Activated T-cell treated with anti-CD3 and anti-CD28 coated beads, Interleukin-2, amount 50 U/mL, for 24 hours (primary cell): ENCODE results near the gene MAST2.
"Not testable (repeated sequence)": the region's sequence is repeated elsewhere in the genome, so short reads cannot be mapped to it uniquely, and the experiment has no call there.

ENCODE experiments used
- DNase-seq: peaks from one replicate; pipeline ENCODE4 v3.0.0-alpha.2; 2020
- H3K27ac Mint-ChIP-seq: 2 replicates; pipeline ENCODE4 v1.8.0; 2020; ENCODE audit warnings: mild to moderate bottlenecking, mixed read lengths
- H3K27me3 Mint-ChIP-seq: 2 replicates; pipeline ENCODE4 v1.8.0; 2020; ENCODE audit warnings: mixed read lengths
- H3K36me3 Mint-ChIP-seq: 2 replicates; pipeline ENCODE4 v1.8.0; 2020; ENCODE audit warnings: low read depth, mixed read lengths
- H3K4me1 Mint-ChIP-seq: 2 replicates; pipeline ENCODE4 v1.8.0; 2020; ENCODE audit warnings: low read depth, mixed read lengths
- H3K4me3 Mint-ChIP-seq: 2 replicates; pipeline ENCODE4 v1.8.0; 2020; ENCODE audit warnings: mild to moderate bottlenecking, moderate library complexity, mixed read lengths
- H3K9me3 Mint-ChIP-seq: 2 replicates; pipeline ENCODE4 v1.8.0; 2020; ENCODE audit warnings: mixed read lengths

MAST2 gene

GRCh38 chr1:45938029-45938428, 134.6 kb downstream of the MAST2 start:
- no peaks in the 10 kb centered on the region for H3K27me3 Mint-ChIP-seq
- DNase-seq = no peak
- H3K4me1 Mint-ChIP-seq = no peaks in the 10 kb centered on the region
- no peaks in the 10 kb centered on the region for H3K9me3 Mint-ChIP-seq
- no peak overlapping the region for H3K27ac Mint-ChIP-seq
- H3K4me3 Mint-ChIP-seq = no peak overlapping the region
- peaks cover 6% of the 10 kb centered on the region for H3K36me3 Mint-ChIP-seq

- DNase-seq = no peak
- H3K4me3 Mint-ChIP-seq = no peak overlapping the region
- H3K4me1 Mint-ChIP-seq = no peaks in the 10 kb centered on the region
- H3K36me3 Mint-ChIP-seq = peaks cover 6% of the 10 kb centered on the region
- H3K27ac Mint-ChIP-seq = no peak overlapping the region
- no peaks in the 10 kb centered on the region for H3K9me3 Mint-ChIP-seq
- H3K27me3 Mint-ChIP-seq = no peaks in the 10 kb centered on the region
Measured at GRCh38 chr1:45942411-45942810, 139.0 kb downstream of the MAST2 start.

GRCh38 chr1:45943185-45943584, 139.8 kb downstream of the MAST2 start:
- DNase-seq = no peak
- no peaks in the 10 kb centered on the region for H3K4me1 Mint-ChIP-seq
- H3K9me3 Mint-ChIP-seq = peaks cover 3% of the 10 kb centered on the region
- H3K4me3 Mint-ChIP-seq = no peak overlapping the region
- H3K27me3 Mint-ChIP-seq = no peaks in the 10 kb centered on the region
- H3K36me3 Mint-ChIP-seq = peaks cover 6% of the 10 kb centered on the region
- H3K27ac Mint-ChIP-seq = no peak overlapping the region

GRCh38 chr1:45945426-45945825, 142.0 kb downstream of the MAST2 start:
- Mint-ChIP-seq H3K36me3 (peaks cover 6% of the 10 kb centered on the region), H3K27me3 (no peaks in the 10 kb centered on the region), H3K4me1 (no peaks in the 10 kb centered on the region), H3K9me3 (peaks cover 3% of the 10 kb centered on the region), H3K4me3 (no peak overlapping the region), H3K27ac (no peak overlapping the region)
- no peak for DNase-seq

DNA sequence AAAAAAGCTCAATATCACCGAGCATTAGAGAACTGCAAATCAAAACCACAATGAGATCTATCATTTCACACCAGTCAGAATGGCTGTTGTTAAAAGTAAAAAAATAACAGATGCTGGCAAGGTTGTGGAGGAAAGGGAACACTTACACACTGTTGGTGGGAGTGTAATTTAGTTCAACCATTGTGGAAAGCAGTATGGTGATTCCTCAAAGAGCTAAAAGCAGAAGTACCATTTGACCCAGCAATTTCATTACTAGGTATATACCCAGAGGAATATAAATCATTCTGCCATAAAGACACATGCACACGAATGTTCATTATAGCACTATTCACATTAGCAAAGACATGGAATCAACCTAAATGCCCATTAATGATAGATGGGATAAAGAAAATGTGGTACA, 146.1 kb downstream of the MAST2 start:
- H3K27me3 Mint-ChIP-seq, H3K4me1 Mint-ChIP-seq, DNase-seq, H3K4me3 Mint-ChIP-seq, H3K9me3 Mint-ChIP-seq, H3K36me3 Mint-ChIP-seq, H3K27ac Mint-ChIP-seq: not testable (repeated sequence)

DNA sequence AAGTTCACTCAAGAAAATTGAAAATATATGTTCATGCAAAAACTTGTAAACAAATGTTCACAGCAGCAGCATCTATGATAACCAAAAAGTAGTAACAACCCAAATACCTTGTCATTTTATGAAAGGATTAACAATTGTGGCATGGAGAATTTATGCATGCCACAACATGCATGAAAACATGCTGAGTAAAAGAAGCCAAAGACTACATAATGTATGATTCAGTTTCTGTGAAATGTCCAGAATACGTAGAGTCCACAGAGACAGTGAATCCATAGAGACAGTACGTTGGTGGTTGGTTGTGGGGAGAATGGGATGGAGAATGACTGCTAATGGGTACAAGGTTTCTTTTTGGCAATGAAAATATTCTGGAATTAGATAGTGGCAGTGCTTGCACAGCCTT, 148.7 kb downstream of the MAST2 start:
- no peaks in the 10 kb centered on the region for H3K4me1 Mint-ChIP-seq
- no peaks in the 10 kb centered on the region for H3K27me3 Mint-ChIP-seq
- no peaks in the 10 kb centered on the region for H3K36me3 Mint-ChIP-seq
- no peak overlapping the region for H3K4me3 Mint-ChIP-seq
- no peak overlapping the region for H3K27ac Mint-ChIP-seq
- no peak for DNase-seq
- peaks cover 3% of the 10 kb centered on the region for H3K9me3 Mint-ChIP-seq

- Mint-ChIP-seq H3K4me3 (no peak overlapping the region), H3K27ac (no peak overlapping the region), H3K27me3 (no peaks in the 10 kb centered on the region), H3K4me1 (no peaks in the 10 kb centered on the region), H3K36me3 (no peaks in the 10 kb centered on the region), H3K9me3 (no peaks in the 10 kb centered on the region)
- no peak for DNase-seq
Measured at GRCh38 chr1:45953934-45954847, 150.8 kb downstream of the MAST2 start.

DNA sequence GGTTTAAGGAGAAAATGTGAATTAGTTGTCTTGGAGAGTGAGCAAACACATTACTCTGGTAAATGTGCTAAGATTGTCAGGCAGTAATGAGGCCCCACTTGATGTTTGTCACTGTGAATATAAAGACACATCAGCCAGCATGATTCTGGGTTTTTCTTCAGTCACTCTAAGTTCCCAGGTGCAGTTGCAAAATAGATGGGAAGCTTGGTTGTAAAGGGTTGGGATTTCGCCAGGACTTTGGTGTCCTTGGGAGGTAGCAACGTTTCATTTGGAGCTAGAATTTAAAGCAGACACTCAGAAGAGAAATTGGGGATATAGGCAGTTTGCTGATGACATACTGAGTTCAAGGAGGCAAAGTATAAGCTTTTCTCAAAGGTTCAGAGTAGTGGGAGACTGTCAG, 154.3 kb downstream of the MAST2 start:
- Mint-ChIP-seq H3K27me3 (no peaks in the 10 kb centered on the region), H3K4me3 (no peak overlapping the region), H3K36me3 (peaks cover 16% of the 10 kb centered on the region)

GRCh38 chr1:45958317-45958716, 154.9 kb downstream of the MAST2 start:
- Mint-ChIP-seq H3K9me3 (no peaks in the 10 kb centered on the region), H3K27me3 (no peaks in the 10 kb centered on the region), H3K27ac (no peak overlapping the region), H3K36me3 (peaks cover 21% of the 10 kb centered on the region), H3K4me1 (no peaks in the 10 kb centered on the region), H3K4me3 (no peak overlapping the region)
- no peak for DNase-seq

More for the DNA sequence above, 154.3 kb downstream of the MAST2 start:
- Mint-ChIP-seq H3K9me3 (no peaks in the 10 kb centered on the region), H3K4me1 (no peaks in the 10 kb centered on the region), H3K27ac (no peak overlapping the region)
- no peak for DNase-seq

DNA sequence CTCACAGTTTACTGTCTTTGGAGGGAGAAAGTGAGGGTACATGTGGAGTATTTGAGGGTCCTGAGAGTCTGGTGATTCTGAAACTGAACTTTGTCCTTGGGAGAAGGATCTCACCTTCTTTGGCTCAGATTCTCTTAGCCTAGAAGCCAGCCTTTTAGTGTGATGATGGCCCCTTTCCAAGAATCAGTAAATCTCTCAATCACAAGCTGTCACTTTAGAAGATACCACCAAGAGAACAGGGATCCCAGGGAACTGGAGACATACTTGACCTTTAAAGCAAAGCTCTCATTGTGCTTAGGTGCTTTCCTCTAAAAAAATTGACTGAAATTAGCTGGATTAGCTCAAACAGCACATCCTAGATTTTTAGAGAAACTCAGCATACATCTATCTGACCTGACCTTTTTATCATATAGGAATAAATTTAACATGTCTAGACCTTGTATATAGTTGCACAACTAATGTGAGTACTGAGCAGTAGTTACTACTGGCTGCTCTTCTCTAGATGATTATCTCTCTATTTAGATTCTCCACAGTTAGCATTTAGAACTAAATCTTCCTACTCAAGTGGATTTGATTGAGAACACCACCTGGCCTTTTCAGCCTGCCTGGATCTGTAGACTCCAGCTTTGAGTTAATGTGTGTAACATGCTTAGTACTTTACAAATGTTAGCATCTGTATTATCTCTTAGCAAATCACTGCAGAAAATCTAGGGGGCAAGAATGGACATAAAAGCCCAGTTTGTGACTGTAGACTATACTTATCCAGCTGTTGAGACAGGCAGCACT, 157.7 kb downstream of the MAST2 start:
- Mint-ChIP-seq H3K36me3 (peaks cover 29% of the 10 kb centered on the region), H3K27me3 (no peaks in the 10 kb centered on the region), H3K9me3 (no peaks in the 10 kb centered on the region), H3K4me1 (no peaks in the 10 kb centered on the region), H3K27ac (no peak overlapping the region), H3K4me3 (no peak overlapping the region)
- DNase-seq = no peak

- H3K36me3 Mint-ChIP-seq = peaks cover 29% of the 10 kb centered on the region
- H3K27me3 Mint-ChIP-seq, H3K4me3 Mint-ChIP-seq, DNase-seq, H3K27ac Mint-ChIP-seq, H3K4me1 Mint-ChIP-seq, H3K9me3 Mint-ChIP-seq: not testable (repeated sequence)
Measured at GRCh38 chr1:45961936-45962335, 158.5 kb downstream of the MAST2 start.

GRCh38 chr1:45968941-45969666, 165.7 kb downstream of the MAST2 start:
- Mint-ChIP-seq H3K9me3 (no peaks in the 10 kb centered on the region), H3K27me3 (no peaks in the 10 kb centered on the region), H3K36me3 (peaks cover 12% of the 10 kb centered on the region), H3K27ac (no peak overlapping the region), H3K4me1 (no peaks in the 10 kb centered on the region), H3K4me3 (no peak overlapping the region)
- DNase-seq = no peak

DNA sequence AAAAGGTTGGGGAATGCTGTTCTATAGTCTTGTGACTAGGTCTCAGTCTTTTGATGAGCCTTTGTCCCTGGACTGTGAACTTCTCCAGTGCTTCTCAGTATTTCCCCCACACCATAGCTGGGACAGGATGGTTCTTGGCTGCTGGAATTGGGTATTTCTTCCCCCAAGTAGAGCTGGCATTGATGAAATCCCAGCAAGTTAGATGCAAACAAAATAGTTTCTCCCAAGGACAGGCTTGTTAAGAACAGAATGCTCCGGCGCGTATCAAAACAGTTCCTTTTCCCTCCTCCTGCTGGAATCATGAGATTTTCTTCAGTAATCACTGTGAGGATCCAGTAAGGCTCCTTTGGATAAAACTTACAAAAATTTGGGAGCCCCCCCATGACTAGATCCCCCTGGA, 166.5 kb downstream of the MAST2 start:
- Mint-ChIP-seq H3K36me3 (peaks cover 9% of the 10 kb centered on the region), H3K4me1 (no peaks in the 10 kb centered on the region), H3K4me3 (no peak overlapping the region), H3K27ac (no peak overlapping the region), H3K9me3 (no peaks in the 10 kb centered on the region), H3K27me3 (no peaks in the 10 kb centered on the region)
- no peak for DNase-seq

DNA sequence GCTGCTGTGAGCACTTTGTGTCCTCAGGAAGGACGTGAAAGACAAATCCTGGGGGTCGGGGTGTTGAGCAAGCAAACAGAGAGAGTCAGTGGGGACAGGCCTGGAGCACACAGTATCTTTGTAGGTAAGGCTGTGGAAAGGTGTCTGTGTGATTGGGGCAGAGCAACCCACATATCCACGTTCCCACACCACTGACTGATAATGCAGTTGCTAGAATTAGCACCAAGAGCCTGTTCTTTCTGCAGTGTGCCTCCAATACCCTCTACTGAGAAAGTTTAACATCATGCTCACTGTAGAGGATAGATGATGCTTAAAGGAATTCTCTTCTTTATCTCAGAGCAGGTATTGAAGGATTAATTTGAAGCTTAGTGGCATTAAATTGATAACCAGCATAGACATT, 167.9 kb downstream of the MAST2 start:
- Mint-ChIP-seq H3K9me3 (no peaks in the 10 kb centered on the region), H3K4me1 (no peaks in the 10 kb centered on the region), H3K36me3 (peaks cover 9% of the 10 kb centered on the region), H3K4me3 (no peak overlapping the region), H3K27ac (no peak overlapping the region), H3K27me3 (no peaks in the 10 kb centered on the region)
- no peak for DNase-seq
